Fibroblast of lung (primary cell): ENCODE data around the gene ENOX1. TPM values are rescaled to one million over a fixed set of nuclear protein-coding genes. Genes with fewer than 3 reads are reported as not detected.

Source experiments
- DNase-seq, 2 donors: peaks; one replicate each; pipeline versions ENCODE4 v3.0.0 to v3.0.0-alpha.2; 2010; ENCODE audit warnings: low read depth in 2 of 2
- H2AFZ ChIP-seq: 2 replicates; pipeline ENCODE4 v1.5.1; 2012; ENCODE audit warnings: low read length, control low read depth, inconsistent platforms
- H3K27ac ChIP-seq: 2 replicates; pipeline ENCODE4 v1.5.1; 2011; ENCODE audit warnings: low read length, control low read depth; ENCODE audit not compliant: insufficient read depth
- H3K27me3 ChIP-seq: 2 replicates; pipeline ENCODE4 v1.5.1; 2011; ENCODE audit warnings: mild to moderate bottlenecking, low read length; ENCODE audit not compliant: control insufficient read depth, insufficient read depth
- H3K36me3 ChIP-seq: 2 replicates; pipeline ENCODE4 v1.5.1; 2011; ENCODE audit warnings: low read length; ENCODE audit not compliant: control insufficient read depth, insufficient read depth
- H3K4me1 ChIP-seq: 2 replicates; pipeline ENCODE4 v1.5.1; 2011; ENCODE audit warnings: low read length; ENCODE audit not compliant: control insufficient read depth, insufficient read depth; ENCODE audit errors: extremely low read depth
- H3K4me2 ChIP-seq: 2 replicates; pipeline ENCODE4 v1.5.1; 2011; ENCODE audit warnings: low read length, control low read depth; ENCODE audit not compliant: insufficient read depth; ENCODE audit errors: extremely low read depth
- H3K4me3 ChIP-seq, 4 experiments: fragments of 200-600 bp in 1 of 4; sonication (generic) in 1 of 4; replicated peaks in 1 of 4; 2 replicates each; pipeline ENCODE4 v1.5.1; 2011 to 2016; ENCODE audit warnings: low read length in 4 of 4, low read depth in 3 of 4, mild to moderate bottlenecking in 3 of 4, control low read depth in 2 of 4, inconsistent platforms in 1 of 4, mixed read lengths in 1 of 4; ENCODE audit not compliant: insufficient read depth in 1 of 4; ENCODE audit errors: control extremely low read depth in 1 of 4
- H3K79me2 ChIP-seq: 2 replicates; pipeline ENCODE4 v1.5.1; 2012; ENCODE audit warnings: mild to moderate bottlenecking, low read length, inconsistent platforms; ENCODE audit not compliant: control insufficient read depth, insufficient read depth
- H3K9ac ChIP-seq: 2 replicates; pipeline ENCODE4 v1.5.1; 2011; ENCODE audit warnings: mild to moderate bottlenecking, low read length, control low read depth; ENCODE audit not compliant: insufficient read depth
- H3K9me3 ChIP-seq: 2 replicates; pipeline ENCODE4 v1.5.1; 2012; ENCODE audit warnings: low read depth, low read length; ENCODE audit not compliant: control insufficient read depth, insufficient read depth
- H4K20me1 ChIP-seq: 2 replicates; pipeline ENCODE4 v1.5.1; 2011; ENCODE audit warnings: low read length; ENCODE audit not compliant: control insufficient read depth, insufficient read depth; ENCODE audit errors: extremely low read depth
- CTCF ChIP-seq, 2 donors: IDR thresholded peaks in 1 of 2; conservative IDR thresholded peaks in 1 of 2; 1 replicate in 1 of 2; 2 replicates in 1 of 2; pipeline ENCODE4 v1.5.1; 2011 to 2012; ENCODE audit warnings: low read length in 2 of 2, control low read depth in 1 of 2, inconsistent platforms in 1 of 2, low read depth in 1 of 2, mild to moderate bottlenecking in 1 of 2
- EZH2 ChIP-seq: IDR thresholded peaks from 2 replicates; pipeline ENCODE4 v1.5.1; 2012; ENCODE audit warnings: low read length, control low read depth, mild to moderate bottlenecking; ENCODE audit errors: missing control alignments
- polyA plus RNA-seq, 2 donors: library from polyadenylated mRNA; depleted of rRNA in 1 of 2; stranded (reverse) in 1 of 2; unstranded in 1 of 2; fragments of >200 nt; gene quantifications; 2 replicates each; pipeline ENCODE4 v1.2.1, GENCODE V29; 2011 to 2012; ENCODE audit warnings: missing spikeins in 1 of 2
- total RNA-seq: library from RNA; depleted of rRNA; stranded (reverse); fragments of >200 nt; gene quantifications from 2 replicates; pipeline ENCODE4 v1.2.1, GENCODE V29; 2014

ENOX1 gene
- total and polyA plus RNA-seq, 2 donors (not counting 1 experiment from before 2014, with no cell fraction given) = 3.5 to 7.6 TPM

- no peak overlapping the region for H3K27ac ChIP-seq
- no peaks in the 10 kb centered on the region for H4K20me1 ChIP-seq
- H3K4me3 ChIP-seq = no peak overlapping the region
- no peaks in the 10 kb centered on the region for H3K36me3 ChIP-seq
- no peak overlapping the region for H2AFZ ChIP-seq
- DNase-seq = no peak
- no peaks in the 10 kb centered on the region for H3K27me3 ChIP-seq
- H3K79me2 ChIP-seq = no peaks in the 10 kb centered on the region
- no peak overlapping the region for H3K9ac ChIP-seq
- TF ChIP-seq CTCF (conservative IDR thresholded peaks at IDR 0.05 in 1 of 2, IDR thresholded peaks at IDR 0.05 in 1 of 2; ENCODE audit: low read depth in 1 of 2, low read length in 2 of 2) = no peak
- TF ChIP-seq EZH2 = no peak
- no peaks in the 10 kb centered on the region for H3K9me3 ChIP-seq
- no peak overlapping the region for H3K4me2 ChIP-seq
- no peaks in the 10 kb centered on the region for H3K4me1 ChIP-seq
Measured at GRCh38 chr13:43512221-43512620, 274.6 kb downstream of the ENOX1 start.

GRCh38 chr13:43510956-43511901 is 275.5 kb downstream of the ENOX1 start:
- no peak for DNase-seq
- H3K4me2 ChIP-seq = no peak overlapping the region

More at GRCh38 chr13:43510956-43511901, 275.5 kb downstream of the ENOX1 start:
- H4K20me1 ChIP-seq = no peaks in the 10 kb centered on the region
- H3K79me2 ChIP-seq = no peaks in the 10 kb centered on the region
- TF ChIP-seq CTCF (conservative IDR thresholded peaks at IDR 0.05 in 1 of 2, IDR thresholded peaks at IDR 0.05 in 1 of 2; ENCODE audit: low read depth in 1 of 2, low read length in 2 of 2) = no peak
- no peak for TF ChIP-seq EZH2
- no peaks in the 10 kb centered on the region for H3K9me3 ChIP-seq
- no peak overlapping the region for H2AFZ ChIP-seq
- no peak overlapping the region for H3K9ac ChIP-seq
- no peaks in the 10 kb centered on the region for H3K4me1 ChIP-seq
- H3K27ac ChIP-seq = no peak overlapping the region
- no peaks in the 10 kb centered on the region for H3K36me3 ChIP-seq
- H3K27me3 ChIP-seq = no peaks in the 10 kb centered on the region
- H3K4me3 ChIP-seq = no peak overlapping the region
